IPS-NIHi11 (cell line): ENCODE results near the gene GPR75.
"Not testable (repeated sequence)": the region's sequence is repeated elsewhere in the genome, so short reads cannot be mapped to it uniquely, and the experiment has no call there.

ENCODE experiments used
- DNase-seq: peaks from one replicate; pipeline ENCODE4 v3.0.0; 2012; ENCODE audit warnings: mixed read lengths, low spot score

The GPR75 gene

GRCh38 chr2:53852532-53852931, 7.2 kb downstream of the GPR75 start:
- no peak for DNase-seq

- DNase-seq: not testable (repeated sequence)
Observed at GRCh38 chr2:53851052-53851757, 8.6 kb downstream of the GPR75 start.

- no peak for DNase-seq
Observed at GRCh38 chr2:53848062-53848461, 11.7 kb downstream of the GPR75 start.

GRCh38 chr2:53843595-53843994, 16.2 kb downstream of the GPR75 start:
- no peak for DNase-seq

- no peak for DNase-seq
Observed at GRCh38 chr2:53842891-53843290, 16.9 kb downstream of the GPR75 start.

- not testable (repeated sequence) for DNase-seq
Observed at GRCh38 chr2:53841651-53842050, 18.1 kb downstream of the GPR75 start.

GRCh38 chr2:53840580-53840979, 19.2 kb downstream of the GPR75 start:
- no peak for DNase-seq

GRCh38 chr2:53829980-53830290, 29.8 kb downstream of the GPR75 start:
- not testable (repeated sequence) for DNase-seq

- DNase-seq: no peak
Observed at GRCh38 chr2:53829273-53829979, 30.3 kb downstream of the GPR75 start.

- DNase-seq: no peak
Observed at GRCh38 chr2:53828331-53828730, 31.4 kb downstream of the GPR75 start.

- DNase-seq: peak; percentile 23
Observed at GRCh38 chr2:53827398-53828175, 32.2 kb downstream of the GPR75 start.

- DNase-seq: no peak
Observed at GRCh38 chr2:53826587-53827397, 33.0 kb downstream of the GPR75 start.

GRCh38 chr2:53826030-53826410, 33.7 kb downstream of the GPR75 start:
- DNase-seq: no peak

- DNase-seq: not testable (repeated sequence)
Observed at GRCh38 chr2:53823639-53824038, 36.1 kb downstream of the GPR75 start.

GRCh38 chr2:53821810-53822209, 38.0 kb downstream of the GPR75 start:
- no peak for DNase-seq

GRCh38 chr2:53820711-53821110, 39.1 kb downstream of the GPR75 start:
- no peak for DNase-seq

GRCh38 chr2:53820048-53820447, 39.7 kb downstream of the GPR75 start:
- no peak for DNase-seq

- DNase-seq: no peak
Observed at GRCh38 chr2:53819634-53820033, 40.1 kb downstream of the GPR75 start.

GRCh38 chr2:53818854-53819435, 40.8 kb downstream of the GPR75 start:
- DNase-seq: no peak

- DNase-seq: no peak
Observed at GRCh38 chr2:53813151-53813550, 46.6 kb downstream of the GPR75 start.

- DNase-seq: no peak
Observed at GRCh38 chr2:53811601-53812000, 48.2 kb downstream of the GPR75 start.
